WI38 (cell line): ENCODE results near the gene ZNF185.

Source experiments
- H3K4me3 ChIP-seq: 2 replicates; pipeline ENCODE4 v1.5.1; 2011; ENCODE audit warnings: low read depth, mild to moderate bottlenecking, control low read depth, low read length
- TF ChIP-seq, protein P1 (sequence below): IDR thresholded peaks from 2 replicates; pipeline ENCODE4 v1.5.1; 2012; ENCODE audit warnings: low read depth, mild to moderate bottlenecking, control low read depth, low read length

The ZNF185 gene

DNA sequence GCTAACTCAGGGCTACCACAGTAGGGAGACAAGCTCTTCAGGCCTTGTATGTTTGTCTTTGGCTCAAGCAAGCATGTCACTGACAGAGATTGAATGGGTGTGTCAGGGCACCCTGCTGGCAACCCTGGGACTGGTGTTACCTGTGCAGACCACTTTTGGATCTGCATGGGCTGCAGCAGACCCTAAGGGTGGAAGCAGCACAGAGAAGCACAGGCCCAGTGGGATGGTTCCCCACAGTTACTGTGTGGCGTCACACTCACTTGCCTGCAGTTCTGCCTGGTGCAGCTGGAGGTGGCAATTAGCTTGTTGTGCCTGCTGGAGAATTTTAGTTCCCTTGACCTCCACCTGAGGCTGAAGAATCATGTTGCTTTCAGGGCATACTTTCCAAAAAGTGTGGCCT lies 46.0 kb downstream of the ZNF185 start:
- no peak overlapping the region for H3K4me3 ChIP-seq
- TF ChIP-seq, protein P1, sequence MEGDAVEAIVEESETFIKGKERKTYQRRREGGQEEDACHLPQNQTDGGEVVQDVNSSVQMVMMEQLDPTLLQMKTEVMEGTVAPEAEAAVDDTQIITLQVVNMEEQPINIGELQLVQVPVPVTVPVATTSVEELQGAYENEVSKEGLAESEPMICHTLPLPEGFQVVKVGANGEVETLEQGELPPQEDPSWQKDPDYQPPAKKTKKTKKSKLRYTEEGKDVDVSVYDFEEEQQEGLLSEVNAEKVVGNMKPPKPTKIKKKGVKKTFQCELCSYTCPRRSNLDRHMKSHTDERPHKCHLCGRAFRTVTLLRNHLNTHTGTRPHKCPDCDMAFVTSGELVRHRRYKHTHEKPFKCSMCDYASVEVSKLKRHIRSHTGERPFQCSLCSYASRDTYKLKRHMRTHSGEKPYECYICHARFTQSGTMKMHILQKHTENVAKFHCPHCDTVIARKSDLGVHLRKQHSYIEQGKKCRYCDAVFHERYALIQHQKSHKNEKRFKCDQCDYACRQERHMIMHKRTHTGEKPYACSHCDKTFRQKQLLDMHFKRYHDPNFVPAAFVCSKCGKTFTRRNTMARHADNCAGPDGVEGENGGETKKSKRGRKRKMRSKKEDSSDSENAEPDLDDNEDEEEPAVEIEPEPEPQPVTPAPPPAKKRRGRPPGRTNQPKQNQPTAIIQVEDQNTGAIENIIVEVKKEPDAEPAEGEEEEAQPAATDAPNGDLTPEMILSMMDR = no peak

DNA sequence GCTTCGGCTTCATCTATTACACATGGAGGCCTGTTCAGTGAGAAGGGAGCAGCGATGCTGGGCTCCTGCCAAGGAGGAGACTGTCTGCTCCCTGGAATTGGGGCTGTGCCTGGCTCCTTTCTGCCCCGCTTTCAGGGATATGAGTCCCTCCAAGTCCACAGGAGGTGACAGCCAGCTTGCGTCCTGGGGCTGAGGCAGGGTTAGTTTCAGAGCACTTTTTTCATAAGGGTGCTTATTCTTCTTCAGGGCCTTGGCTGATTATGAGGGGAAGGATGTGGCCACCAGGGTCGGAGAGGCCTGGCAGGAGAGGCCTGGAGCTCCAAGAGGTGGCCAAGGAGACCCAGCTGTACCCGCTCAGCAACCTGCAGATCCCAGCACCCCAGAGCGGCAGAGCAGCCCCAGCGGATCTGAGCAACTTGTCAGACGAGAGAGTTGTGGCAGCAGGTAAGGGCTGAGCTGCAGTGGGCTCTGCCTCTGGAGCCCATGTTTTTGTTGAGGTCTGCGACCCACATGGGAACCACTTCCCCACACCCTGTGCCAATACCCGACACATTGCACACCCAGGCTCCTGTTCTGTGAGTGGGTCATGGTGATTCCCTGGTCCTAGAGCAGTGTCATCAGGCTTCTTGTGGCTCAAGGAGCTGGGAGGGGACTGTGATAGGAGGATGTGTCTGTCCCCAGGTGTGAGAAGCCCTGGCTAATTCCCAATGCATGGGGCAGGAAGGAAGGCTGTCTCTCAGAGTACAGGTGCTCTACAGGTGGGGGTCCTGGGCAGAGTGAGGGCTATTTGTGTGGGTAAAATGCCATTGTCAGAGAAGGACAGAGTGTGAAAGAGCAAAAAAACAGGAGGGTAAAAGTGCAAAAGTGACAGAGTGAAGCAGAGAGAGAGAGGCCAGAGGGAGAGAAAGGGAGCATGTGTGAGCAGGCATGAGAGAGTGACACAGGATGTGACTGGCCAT lies 47.4 kb downstream of the ZNF185 start:
- no peak overlapping the region for H3K4me3 ChIP-seq
- TF ChIP-seq, protein P1 = no peak

DNA sequence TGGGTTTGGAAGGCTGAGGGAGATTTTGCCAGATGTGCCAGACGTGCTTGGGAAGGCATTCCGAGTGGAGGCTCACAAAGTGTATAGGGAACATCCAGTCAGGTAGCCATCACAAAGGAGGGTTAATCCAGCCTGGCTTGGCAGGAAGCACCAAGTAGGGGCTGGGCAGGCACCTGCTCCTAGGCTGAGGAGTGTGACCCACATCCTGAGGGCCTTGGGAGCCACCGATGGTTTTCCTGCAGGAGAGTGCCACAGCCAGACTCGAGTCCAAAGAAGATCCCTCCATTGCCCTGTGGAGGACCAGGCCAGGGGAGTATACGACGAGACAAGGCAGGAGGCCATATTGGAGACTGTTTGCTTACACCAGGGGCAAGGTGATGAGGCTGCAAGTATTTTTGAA lies 48.8 kb downstream of the ZNF185 start:
- TF ChIP-seq, protein P1 = no peak
- H3K4me3 ChIP-seq = no peak overlapping the region
